HFF-Myc (cell line): Measurements from ENCODE around the gene USP2.

ENCODE experiments used
- DNase-seq: peaks from one replicate; pipeline ENCODE4 v3.0.0-alpha.2; 2011; ENCODE audit warnings: low read depth; ENCODE audit errors: extremely low read depth
- H3K4me3 ChIP-seq: replicated peaks from 2 replicates; pipeline ENCODE4 v1.5.1; 2011; ENCODE audit warnings: low read depth, mild to moderate bottlenecking, control low read depth, low read length
- TF ChIP-seq, protein P1 (sequence below): IDR thresholded peaks from 2 replicates; pipeline ENCODE4 v1.5.1; 2012; ENCODE audit warnings: mild to moderate bottlenecking, low read depth, low read length, control low read depth; ENCODE audit errors: missing control alignments

The USP2 gene

DNA sequence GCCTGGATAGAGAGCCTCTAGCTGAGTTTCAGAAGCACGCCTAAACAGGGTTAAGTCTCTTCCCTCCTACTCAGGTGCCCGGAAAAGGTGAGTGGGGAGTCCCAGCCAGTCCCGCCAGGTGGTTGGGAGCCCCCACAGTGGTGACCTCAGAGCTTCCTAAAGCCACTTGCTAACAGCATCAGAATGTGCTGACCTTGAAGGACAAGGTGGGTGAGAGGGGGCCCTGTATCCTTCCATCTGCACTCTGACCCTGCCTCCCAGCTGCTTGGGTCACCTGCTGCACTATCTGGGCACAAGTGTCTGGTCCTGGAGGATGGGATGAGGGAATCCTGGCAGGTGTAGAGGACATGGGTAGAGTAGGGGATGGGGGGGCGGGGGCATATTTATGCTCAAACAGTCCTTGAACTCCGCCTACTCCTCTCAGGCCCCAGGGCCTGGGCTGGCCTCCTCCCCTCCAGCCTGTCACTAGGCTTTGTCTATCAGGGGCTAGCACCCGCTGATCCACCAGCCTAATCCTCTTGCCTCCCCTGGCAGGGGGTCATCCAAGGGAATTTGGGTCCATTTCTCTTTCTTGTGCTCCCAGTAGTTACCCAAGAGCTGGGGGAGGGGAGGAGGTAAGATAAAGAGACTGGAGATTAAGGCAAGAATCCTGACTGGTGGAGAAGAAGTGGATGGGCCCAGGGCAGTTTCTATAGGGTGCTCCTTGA, 3.4 kb downstream of the USP2 start:
- TF ChIP-seq, protein P1, sequence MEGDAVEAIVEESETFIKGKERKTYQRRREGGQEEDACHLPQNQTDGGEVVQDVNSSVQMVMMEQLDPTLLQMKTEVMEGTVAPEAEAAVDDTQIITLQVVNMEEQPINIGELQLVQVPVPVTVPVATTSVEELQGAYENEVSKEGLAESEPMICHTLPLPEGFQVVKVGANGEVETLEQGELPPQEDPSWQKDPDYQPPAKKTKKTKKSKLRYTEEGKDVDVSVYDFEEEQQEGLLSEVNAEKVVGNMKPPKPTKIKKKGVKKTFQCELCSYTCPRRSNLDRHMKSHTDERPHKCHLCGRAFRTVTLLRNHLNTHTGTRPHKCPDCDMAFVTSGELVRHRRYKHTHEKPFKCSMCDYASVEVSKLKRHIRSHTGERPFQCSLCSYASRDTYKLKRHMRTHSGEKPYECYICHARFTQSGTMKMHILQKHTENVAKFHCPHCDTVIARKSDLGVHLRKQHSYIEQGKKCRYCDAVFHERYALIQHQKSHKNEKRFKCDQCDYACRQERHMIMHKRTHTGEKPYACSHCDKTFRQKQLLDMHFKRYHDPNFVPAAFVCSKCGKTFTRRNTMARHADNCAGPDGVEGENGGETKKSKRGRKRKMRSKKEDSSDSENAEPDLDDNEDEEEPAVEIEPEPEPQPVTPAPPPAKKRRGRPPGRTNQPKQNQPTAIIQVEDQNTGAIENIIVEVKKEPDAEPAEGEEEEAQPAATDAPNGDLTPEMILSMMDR, result no peak
- no peak for DNase-seq
- no peak overlapping the region for H3K4me3 ChIP-seq

DNA sequence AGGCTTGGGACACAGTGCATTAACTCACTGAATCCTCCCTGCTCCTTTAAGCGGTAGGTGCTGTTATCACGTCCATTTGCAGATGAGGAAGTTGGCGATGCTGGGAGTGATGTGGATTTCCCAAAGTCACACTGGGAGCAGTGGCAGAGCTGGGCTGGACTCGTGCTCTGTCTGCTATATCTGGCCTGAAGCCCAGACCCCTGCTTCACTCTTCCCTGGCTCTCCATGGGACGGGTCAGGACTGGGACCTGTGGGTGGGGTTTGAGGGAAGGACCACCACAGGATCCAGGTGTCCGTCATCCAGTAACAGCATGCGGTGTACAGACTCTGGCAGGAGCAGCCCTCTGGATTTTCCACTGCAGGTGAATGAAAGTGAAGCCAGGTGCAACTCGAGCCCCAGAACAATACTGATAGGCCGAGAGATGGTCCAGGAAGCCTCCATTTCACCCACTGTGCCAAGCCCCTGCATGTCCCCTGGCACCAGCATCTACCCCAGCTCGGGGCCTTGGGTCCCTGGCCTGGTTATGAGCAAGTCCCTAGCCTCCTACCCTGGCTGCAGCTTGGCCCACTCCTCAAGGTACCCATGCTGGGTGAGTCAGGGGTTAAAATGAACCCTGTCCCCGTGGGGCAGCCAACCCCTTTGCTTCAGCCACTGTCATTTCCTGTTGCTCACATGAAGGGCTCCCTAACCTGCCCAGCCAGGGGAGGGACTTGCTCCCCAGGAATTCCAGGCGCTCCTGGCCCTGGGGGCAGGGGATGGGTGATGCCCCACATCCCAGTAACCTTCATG, 4.2 kb downstream of the USP2 start:
- DNase-seq, result no peak
- no peak overlapping the region for H3K4me3 ChIP-seq
- TF ChIP-seq, protein P1, result no peak

DNA sequence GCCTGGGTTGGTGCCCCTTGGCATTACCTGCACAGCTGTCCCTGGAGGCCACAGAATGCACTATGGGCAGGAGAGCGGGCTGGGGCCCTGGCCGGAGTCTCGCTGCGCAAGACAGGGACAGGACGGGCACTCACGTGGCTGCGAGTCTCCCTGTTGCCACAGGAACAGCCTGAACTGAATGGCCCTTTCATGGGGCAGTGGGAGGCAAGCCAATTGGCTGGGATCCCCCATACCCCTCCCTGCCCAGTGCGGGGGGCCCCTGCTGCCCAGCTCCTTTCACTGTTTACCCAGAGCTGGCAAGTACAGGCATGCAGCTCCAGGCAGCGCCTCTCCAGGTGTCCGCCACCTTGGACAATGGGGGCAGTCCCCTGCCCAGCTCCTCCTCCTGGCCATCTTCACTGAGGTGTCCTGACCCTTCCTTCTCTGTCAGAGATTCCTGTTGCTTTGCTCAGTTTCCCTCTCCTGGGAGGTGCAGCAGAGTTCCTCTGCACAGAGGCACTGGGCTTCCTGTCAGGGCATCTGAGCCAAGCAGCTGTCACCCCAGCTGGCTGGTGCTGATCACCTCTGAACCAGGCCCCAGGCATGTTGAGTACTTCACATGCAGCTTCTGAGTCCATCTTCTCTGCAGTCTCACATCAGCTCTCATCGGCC, 5.2 kb downstream of the USP2 start:
- no peak for DNase-seq
- TF ChIP-seq, protein P1, result no peak
- H3K4me3 ChIP-seq, result no peak overlapping the region

DNA sequence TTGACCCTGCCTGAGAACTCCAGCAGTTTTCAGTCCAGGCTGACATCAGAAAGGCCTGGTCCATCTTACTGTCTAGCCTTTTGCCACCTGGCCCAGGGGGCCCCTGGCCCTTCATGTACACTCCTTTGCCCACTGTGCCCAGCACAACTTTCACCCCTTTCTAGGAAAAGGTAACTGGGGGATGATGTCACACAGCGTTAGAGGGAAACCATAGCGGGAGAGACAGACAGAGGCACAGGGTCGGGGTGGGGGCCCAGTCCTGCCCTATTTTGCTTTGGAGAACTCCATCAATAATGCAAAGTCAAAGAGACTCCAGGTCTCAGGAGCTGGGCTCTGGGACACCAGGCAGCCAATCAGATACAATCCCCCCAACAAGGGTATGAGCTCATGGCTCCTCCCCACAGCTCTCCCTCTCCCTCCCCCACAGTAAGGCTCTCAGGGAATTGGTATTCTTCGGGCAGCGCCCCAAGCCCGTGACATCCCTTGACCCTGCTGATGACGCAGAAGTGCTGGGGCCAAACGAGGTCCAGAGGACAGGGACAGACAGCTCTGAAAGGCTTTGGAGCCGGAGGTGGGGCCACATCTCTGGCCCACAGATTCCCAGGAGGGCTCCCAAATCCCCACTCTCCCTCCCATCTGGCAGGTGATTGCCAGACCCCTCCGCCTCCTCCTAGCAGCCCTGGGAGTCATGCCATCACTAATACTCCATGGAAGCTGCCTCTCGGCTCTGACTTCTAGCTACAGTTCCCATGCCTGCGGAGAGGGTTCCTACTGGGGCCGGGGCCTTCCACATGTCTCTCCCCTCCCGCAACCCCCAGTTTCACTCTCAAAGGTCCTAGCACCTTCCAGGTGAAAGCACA, 5.9 kb downstream of the USP2 start:
- TF ChIP-seq, protein P1, result no peak
- no peak overlapping the region for H3K4me3 ChIP-seq
- no peak for DNase-seq

DNA sequence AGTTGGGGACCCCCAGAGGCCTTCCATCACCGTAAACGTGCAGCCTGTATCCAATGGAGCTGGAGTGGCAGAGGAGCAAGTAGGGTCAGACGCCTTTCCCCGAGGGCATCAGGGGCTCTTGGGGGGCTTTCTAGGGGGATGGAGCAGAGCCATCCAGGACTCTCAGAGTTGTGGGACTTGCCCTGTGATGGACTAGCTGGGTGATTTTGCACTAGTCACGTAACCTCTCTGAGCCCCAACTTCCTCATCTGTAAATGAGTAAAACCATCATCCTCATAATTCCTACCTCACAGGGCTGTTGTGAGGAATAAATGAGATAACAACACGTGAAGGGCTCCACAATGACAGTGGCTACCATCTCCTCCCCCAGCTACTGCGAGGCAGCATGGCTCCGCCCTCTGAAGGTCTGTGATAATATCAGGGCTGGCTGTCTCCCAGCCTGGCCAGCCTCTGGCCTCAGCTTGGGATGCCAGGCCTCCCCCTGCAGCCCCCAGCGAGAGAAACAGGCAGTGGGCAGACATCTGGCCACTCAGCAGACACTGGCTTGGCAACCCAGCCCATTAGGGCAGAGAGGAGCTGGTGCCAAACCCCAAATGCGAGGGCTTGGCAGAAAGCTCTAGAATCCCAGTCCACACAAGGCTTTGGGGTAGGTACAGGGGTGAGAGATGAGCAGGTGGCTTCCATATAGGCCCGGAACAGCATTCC, 6.7 kb downstream of the USP2 start:
- no peak for DNase-seq
- TF ChIP-seq, protein P1, result no peak
- no peak overlapping the region for H3K4me3 ChIP-seq
